Adrenal gland (tissue), 12 donors: ENCODE data around the gene ECI1. TPM values are rescaled to one million over a fixed set of nuclear protein-coding genes. Genes with fewer than 3 reads are reported as not detected.

Experiments
- DNase-seq, 7 donors: peaks; one replicate each; pipeline ENCODE4 v3.0.0-alpha.2; 2019 to 2020
- H3K27ac ChIP-seq, 5 donors: fragments of 200-600 bp; sonication (generic) in 4 of 5; 1 replicate in 3 of 5; 2 replicates in 2 of 5; pipeline versions ENCODE4 v1.5.1 to v1.8.0; 2016 to 2020; ENCODE audit warnings: mild to moderate bottlenecking in 1 of 5
- H3K27me3 ChIP-seq: fragments of 200-600 bp; 2 replicates; pipeline ENCODE4 v1.8.0; 2021
- H3K36me3 ChIP-seq, 2 donors: fragments of 200-600 bp; replicated peaks in 1 of 2; 1 replicate in 1 of 2; 2 replicates in 1 of 2; pipeline versions ENCODE4 v1.5.1 to v1.8.0; 2018 to 2022
- H3K4me1 ChIP-seq, 2 donors: fragments of 200-600 bp; replicated peaks in 1 of 2; 1 replicate in 1 of 2; 2 replicates in 1 of 2; pipeline versions ENCODE4 v1.5.1 to v1.8.0; 2018 to 2021
- H3K4me3 ChIP-seq, 4 donors: fragments of 200-600 bp; sonication (generic) in 3 of 4; one replicate each; pipeline ENCODE4 v1.5.1; 2016 to 2018
- H3K9me3 ChIP-seq, 3 donors: fragments of 200-600 bp; sonication (generic) in 1 of 3; replicated peaks in 1 of 3; 1 replicate in 2 of 3; 2 replicates in 1 of 3; pipeline versions ENCODE4 v1.5.1 to v1.8.0; 2016 to 2021
- POLR2A ChIP-seq, 2 donors: fragments of 450-650 bp; IDR thresholded peaks; one replicate each; pipeline ENCODE4 v1.6.1; 2017; ENCODE audit warnings: antibody characterized with exemption in 2 of 2, mild to moderate bottlenecking in 2 of 2, moderate library complexity in 1 of 2
- WGBS, 4 donors: extraction: QIAGEN DNeasy Blood & Tissue Kit in 2 of 4; methylation state at CpG; one replicate each; pipeline versions ENCODE4 v1.1.5 to v1.1.7; 2013 to 2017; 5-methylcytosine and 5-hydroxymethylcytosine counted together
- intact Hi-C, 2 donors: fragments of 100-400 bp; cut with DNase I; formaldehyde crosslinking; loops; one replicate each; pipeline versions ENCODE4 v1.14.1 to v1.15.0; 2022 to 2023
- polyA plus RNA-seq, 3 donors: library from polyadenylated mRNA; stranded (reverse); fragments of 200-250 nt in 2 of 3; fragments of 350-450 nt in 1 of 3; fragmentation: Illumina TruSeq in 1 of 3; extraction: RNeasy Lipid Tissue Mini Kit (QIAGEN cat#74804) in 1 of 3; gene quantifications; one replicate each; pipeline ENCODE4 v1.2.3, GENCODE V29; 2013 to 2014
- total RNA-seq, 9 donors: library from RNA; depleted of rRNA in 4 of 9; stranded (reverse); fragments of >200 nt in 4 of 9; fragments of 120-200 nt in 1 of 9; fragmentation: NEBNext Ultra II Directional in 1 of 9; extraction: Animal tissue kit (Norgen Biotek cat#: 25700) in 1 of 9; gene quantifications; one replicate each; pipeline versions ENCODE4 v1.1.0 to v1.2.4, GENCODE V29; 2013 to 2023
- TF ChIP-seq, protein P1 (sequence below), 6 experiments: fragments of 450-650 bp in 4 of 6; fragments of 200-600 bp in 2 of 6; sonication (generic) in 1 of 6; IDR thresholded peaks; 1 replicate in 5 of 6; 2 replicates in 1 of 6; pipeline versions ENCODE4 v1.5.1 to v1.8.0; 2016 to 2021; ENCODE audit warnings: antibody characterized with exemption in 6 of 6, mild to moderate bottlenecking in 2 of 6, moderate library complexity in 1 of 6
- donor health status: healthy with polysubstance abuse.
- donor health status: Bipolar disorder and iron deficiency.
- donor health status: DM: yes; HTN: yes; CAD: no.
- donor health status: DM: no; HTN: no; CAD: no.
- donor health status: DM: no; HTN: no; CAD: no.
- donor health status: DM: yes; HTN: yes; CAD: no.

ECI1 gene
- total and polyA plus RNA-seq, 12 donors, result 5.8 to 172 (median 63.7) TPM

- Histone ChIP-seq H3K4me3 (no peak overlapping the region), H3K27ac (no peak overlapping the region), H3K9me3 (no peaks in the 10 kb centered on the region), H3K27me3 (no peaks in the 10 kb centered on the region), H3K36me3 (peaks cover 0 to 4% of the 10 kb centered on the region in 2 donors), H3K4me1 (no peaks in the 10 kb centered on the region)
- DNase-seq, result no peak
- intact Hi-C loops, result no loop called here
- 90 to 100% (median 91%) methylated on average over 1 to 26 of the region's 26 CpGs for WGBS, 4 donors
- TF ChIP-seq, protein P1, sequence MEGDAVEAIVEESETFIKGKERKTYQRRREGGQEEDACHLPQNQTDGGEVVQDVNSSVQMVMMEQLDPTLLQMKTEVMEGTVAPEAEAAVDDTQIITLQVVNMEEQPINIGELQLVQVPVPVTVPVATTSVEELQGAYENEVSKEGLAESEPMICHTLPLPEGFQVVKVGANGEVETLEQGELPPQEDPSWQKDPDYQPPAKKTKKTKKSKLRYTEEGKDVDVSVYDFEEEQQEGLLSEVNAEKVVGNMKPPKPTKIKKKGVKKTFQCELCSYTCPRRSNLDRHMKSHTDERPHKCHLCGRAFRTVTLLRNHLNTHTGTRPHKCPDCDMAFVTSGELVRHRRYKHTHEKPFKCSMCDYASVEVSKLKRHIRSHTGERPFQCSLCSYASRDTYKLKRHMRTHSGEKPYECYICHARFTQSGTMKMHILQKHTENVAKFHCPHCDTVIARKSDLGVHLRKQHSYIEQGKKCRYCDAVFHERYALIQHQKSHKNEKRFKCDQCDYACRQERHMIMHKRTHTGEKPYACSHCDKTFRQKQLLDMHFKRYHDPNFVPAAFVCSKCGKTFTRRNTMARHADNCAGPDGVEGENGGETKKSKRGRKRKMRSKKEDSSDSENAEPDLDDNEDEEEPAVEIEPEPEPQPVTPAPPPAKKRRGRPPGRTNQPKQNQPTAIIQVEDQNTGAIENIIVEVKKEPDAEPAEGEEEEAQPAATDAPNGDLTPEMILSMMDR (IDR thresholded peaks at IDR 0.05), result no peak
- no peak for TF ChIP-seq POLR2A (IDR thresholded peaks at IDR 0.05)
Observed at GRCh38 chr16:2282866-2283555, 31.6 kb upstream of the ECI1 start.

GRCh38 chr16:2282262-2282661, 30.9 kb upstream of the ECI1 start:
- intact Hi-C loops, result no loop called here
- Histone ChIP-seq H3K36me3 (peaks cover 0 to 4% of the 10 kb centered on the region in 2 donors), H3K4me1 (no peaks in the 10 kb centered on the region), H3K4me3 (no peak overlapping the region), H3K27me3 (no peaks in the 10 kb centered on the region), H3K9me3 (no peaks in the 10 kb centered on the region), H3K27ac (no peak overlapping the region)
- WGBS, 4 donors, result 68 to 80% (median 75%) methylated on average over 4 to 5 of the region's 5 CpGs
- DNase-seq, result no peak
- TF ChIP-seq, protein P1 (IDR thresholded peaks at IDR 0.05), result no peak
- TF ChIP-seq POLR2A (IDR thresholded peaks at IDR 0.05), result no peak

- H3K36me3 ChIP-seq, result peaks cover 0 to 4% of the 10 kb centered on the region in 2 donors
- TF ChIP-seq, protein P1 (IDR thresholded peaks at IDR 0.05), result no peak
- no peak for TF ChIP-seq POLR2A (IDR thresholded peaks at IDR 0.05)
- intact Hi-C loops, result no loop called here
- no peaks in the 10 kb centered on the region for H3K4me1 ChIP-seq
- H3K9me3 ChIP-seq, result no peaks in the 10 kb centered on the region
- no peaks in the 10 kb centered on the region for H3K27me3 ChIP-seq
- no peak overlapping the region for H3K27ac ChIP-seq
- H3K4me3 ChIP-seq, result no peak overlapping the region
- WGBS, 4 donors, result 83 to 90% (median 88%) methylated on average over 17 to 24 of the region's 24 CpGs
- DNase-seq, result no peak
Observed at GRCh38 chr16:2280981-2281542, 29.7 kb upstream of the ECI1 start.

- H3K27ac ChIP-seq, result no peak overlapping the region
- no peaks in the 10 kb centered on the region for H3K4me1 ChIP-seq
- H3K36me3 ChIP-seq, result peaks cover 0 to 4% of the 10 kb centered on the region in 2 donors
- no peak for DNase-seq
- 91 to 97% (median 95%) methylated on average over 6 to 8 of the region's 8 CpGs for WGBS, 4 donors
- H3K27me3 ChIP-seq, result no peaks in the 10 kb centered on the region
- TF ChIP-seq, protein P1 (IDR thresholded peaks at IDR 0.05), result no peak
- TF ChIP-seq POLR2A (IDR thresholded peaks at IDR 0.05), result no peak
- no peak overlapping the region for H3K4me3 ChIP-seq
- intact Hi-C loops, result no loop called here
- H3K9me3 ChIP-seq, result no peaks in the 10 kb centered on the region
Observed at GRCh38 chr16:2280461-2280860, 29.1 kb upstream of the ECI1 start.
